ENCODE measurements around the gene PHAX.

- TF ChIP-seq CTCF (IDR thresholded peaks at IDR 0.05) (no peak), POLR2A (IDR thresholded peaks at IDR 0.05) (no peak), POLR2AphosphoS5 (IDR thresholded peaks at IDR 0.05) (no peak)
These were observed 72.7 kb downstream of the PHAX start for GRCh38 chr5:126673477-126673876.
